NT2/D1 (cell line): ENCODE data around the gene PLD4.

Experiments
- SUZ12 ChIP-seq: IDR thresholded peaks from 2 replicates; pipeline ENCODE4 v1.6.1; 2011; ENCODE audit not compliant: insufficient read length, insufficient read depth; ENCODE audit errors: extremely low read depth
- YY1 ChIP-seq: IDR thresholded peaks from 2 replicates; pipeline ENCODE4 v1.6.1; 2011; ENCODE audit not compliant: insufficient read length, insufficient read depth

- TF ChIP-seq SUZ12 (no peak), YY1 (no peak)
These were observed 32.8 kb downstream of the PLD4 start for GRCh38 chr14:104957146-104958113.
